Vagina (tissue), 2 donors: ENCODE results near the gene ZDHHC20. TPM values are rescaled to one million over a fixed set of nuclear protein-coding genes. Genes with fewer than 3 reads are reported as not detected.

Experiments
- DNase-seq, 2 donors: peaks; one replicate each; pipeline ENCODE4 v3.0.0-alpha.2; 2017; ENCODE audit errors: extremely low spot score in 2 of 2
- H3K27ac ChIP-seq: fragments of 200-600 bp; sonication (generic); one replicate; pipeline ENCODE4 v1.5.1; 2019
- H3K27me3 ChIP-seq: fragments of 200-600 bp; sonication (generic); one replicate; pipeline ENCODE4 v1.5.1; 2019
- H3K36me3 ChIP-seq, 2 donors: fragments of 200-600 bp; sonication (generic); one replicate each; pipeline ENCODE4 v1.5.1; 2017 to 2019
- H3K4me1 ChIP-seq: fragments of 200-600 bp; sonication (generic); one replicate; pipeline ENCODE4 v1.5.1; 2019
- H3K4me3 ChIP-seq, 2 donors: fragments of 200-600 bp; sonication (generic); 1 replicate in 1 of 2; 2 replicates in 1 of 2; pipeline ENCODE4 v1.5.1; 2016 to 2019
- H3K9me3 ChIP-seq: fragments of 200-600 bp; sonication (generic); one replicate; pipeline ENCODE4 v1.5.1; 2019
- CTCF ChIP-seq, 3 experiments: fragments of 450-650 bp in 2 of 3; fragments of 200-600 bp in 1 of 3; sonication (generic) in 1 of 3; IDR thresholded peaks; one replicate each; pipeline ENCODE4 v1.5.1; 2017 to 2019; ENCODE audit warnings: antibody characterized with exemption in 3 of 3, mild to moderate bottlenecking in 2 of 3, moderate library complexity in 2 of 3
- POLR2A ChIP-seq, 2 donors: fragments of 450-650 bp; IDR thresholded peaks; one replicate each; pipeline ENCODE4 v1.6.1; 2017; ENCODE audit warnings: antibody characterized with exemption in 2 of 2, mild to moderate bottlenecking in 2 of 2, moderate library complexity in 2 of 2
- POLR2AphosphoS5 ChIP-seq, 2 donors: sonication (generic); formaldehyde crosslinking; IDR thresholded peaks; one replicate each; pipeline ENCODE4 v1.9.0; 2017; ENCODE audit warnings: antibody characterized with exemption in 2 of 2, mild to moderate bottlenecking in 2 of 2, low read depth in 1 of 2; ENCODE audit not compliant: insufficient read depth in 1 of 2
- intact Hi-C: fragments of 100-400 bp; cut with DNase I; formaldehyde crosslinking; loops from one replicate; pipeline ENCODE4 v1.15.1; 2023
- total RNA-seq: library from RNA; depleted of rRNA; stranded (reverse); fragments of >200 nt; gene quantifications from one replicate; pipeline ENCODE4 v1.2.3, GENCODE V29; 2016

ZDHHC20 gene
- total RNA-seq, 1 donor from 2014 or later = 54.8 TPM

- Histone ChIP-seq H3K27ac (no peak overlapping the region), H3K4me3 (no peak overlapping the region), H3K4me1 (peaks cover 10% of the 10 kb centered on the region), H3K27me3 (no peaks in the 10 kb centered on the region), H3K9me3 (peaks cover 4% of the 10 kb centered on the region), H3K36me3 (no peaks in the 10 kb centered on the region)
- TF ChIP-seq POLR2AphosphoS5 (IDR thresholded peaks at IDR 0.05; ENCODE audit: insufficient read depth in 1 of 2, low read depth in 1 of 2) = no peak
- no peak for DNase-seq
- intact Hi-C loops = no loop called here
These were observed 22.3 kb upstream of the ZDHHC20 start for GRCh38 chr13:21481359-21481758.

- Histone ChIP-seq H3K36me3 (no peaks in the 10 kb centered on the region), H3K4me3 (no peak overlapping the region), H3K27me3 (no peaks in the 10 kb centered on the region), H3K9me3 (no peaks in the 10 kb centered on the region), H3K4me1 (peaks cover 10% of the 10 kb centered on the region), H3K27ac (no peak overlapping the region)
- no peak for DNase-seq
- intact Hi-C loops = loop anchor here (5.0 kb wide), 1 partner anchor 182 kb away; no protein-coding TSS in a partner anchor
- TF ChIP-seq CTCF (IDR thresholded peaks at IDR 0.05) (peak; percentile 47 to 60 (median 56)), POLR2AphosphoS5 (IDR thresholded peaks at IDR 0.05; ENCODE audit: insufficient read depth in 1 of 2, low read depth in 1 of 2) (peak in 1 of 2 donors; percentile 66), POLR2A (IDR thresholded peaks at IDR 0.05) (no peak)
These were observed 20.0 kb upstream of the ZDHHC20 start for GRCh38 chr13:21478881-21479808.

GRCh38 chr13:21476893-21477472 lies 17.9 kb upstream of the ZDHHC20 start:
- no peak overlapping the region for H3K27ac ChIP-seq
- DNase-seq = no peak

GRCh38 chr13:21475115-21475514 lies 16.0 kb upstream of the ZDHHC20 start:
- Histone ChIP-seq H3K4me3 (no peak overlapping the region), H3K36me3 (no peaks in the 10 kb centered on the region), H3K4me1 (peaks cover 10% of the 10 kb centered on the region), H3K27ac (no peak overlapping the region), H3K9me3 (no peaks in the 10 kb centered on the region), H3K27me3 (no peaks in the 10 kb centered on the region)
- TF ChIP-seq POLR2A (IDR thresholded peaks at IDR 0.05) (no peak), POLR2AphosphoS5 (IDR thresholded peaks at IDR 0.05; ENCODE audit: insufficient read depth in 1 of 2, low read depth in 1 of 2) (no peak), CTCF (IDR thresholded peaks at IDR 0.05) (no peak)
- no peak for DNase-seq
- intact Hi-C loops = loop anchor here (5.0 kb wide), 1 partner anchor 178 kb away; no protein-coding TSS in a partner anchor

More at GRCh38 chr13:21476893-21477472, 17.9 kb upstream of the ZDHHC20 start:
- H3K27me3 ChIP-seq = no peaks in the 10 kb centered on the region
- intact Hi-C loops = loop anchor here (2.0 to 5.0 kb wide), 2 partner anchors 180 to 530 kb away; no protein-coding TSS in a partner anchor
- TF ChIP-seq POLR2AphosphoS5 (IDR thresholded peaks at IDR 0.05; ENCODE audit: insufficient read depth in 1 of 2, low read depth in 1 of 2) (peak in 1 of 2 donors; percentile 44), CTCF (IDR thresholded peaks at IDR 0.05) (peak; percentile 91 to 94 (median 92)), POLR2A (IDR thresholded peaks at IDR 0.05) (no peak)
- H3K4me3 ChIP-seq = peak overlapping the region; percentile 20 to 33
- H3K4me1 ChIP-seq = peaks cover 10% of the 10 kb centered on the region
- no peaks in the 10 kb centered on the region for H3K9me3 ChIP-seq
- H3K36me3 ChIP-seq = no peaks in the 10 kb centered on the region

- intact Hi-C loops = no loop called here
- H3K27me3 ChIP-seq = no peaks in the 10 kb centered on the region
- no peaks in the 10 kb centered on the region for H3K4me1 ChIP-seq
- H3K4me3 ChIP-seq = no peak overlapping the region
- H3K36me3 ChIP-seq = no peaks in the 10 kb centered on the region
- H3K9me3 ChIP-seq = no peaks in the 10 kb centered on the region
- no peak overlapping the region for H3K27ac ChIP-seq
- TF ChIP-seq POLR2A (IDR thresholded peaks at IDR 0.05) (no peak), POLR2AphosphoS5 (IDR thresholded peaks at IDR 0.05; ENCODE audit: insufficient read depth in 1 of 2, low read depth in 1 of 2) (no peak), CTCF (IDR thresholded peaks at IDR 0.05) (no peak)
- no peak for DNase-seq
These were observed 11.7 kb upstream of the ZDHHC20 start for GRCh38 chr13:21470785-21471184.
